Karpas-422 (cell line): ENCODE results near the gene TUBA3E. TPM values are rescaled to one million over a fixed set of nuclear protein-coding genes. Genes with fewer than 3 reads are reported as not detected.
"Not testable (repeated sequence)": the region's sequence is repeated elsewhere in the genome, so short reads cannot be mapped to it uniquely, and the experiment has no call there.

Experiments
- DNase-seq: peaks from one replicate; pipeline ENCODE4 v3.0.0-alpha.2; 2015
- H2AFZ ChIP-seq: fragments of 200-600 bp; sonication (generic); 2 replicates; pipeline ENCODE4 v1.6.1; 2014; ENCODE audit warnings: antibody characterized with exemption, low read length, mixed read lengths
- H3K27ac ChIP-seq: fragments of 200-600 bp; sonication (generic); 2 replicates; pipeline ENCODE4 v1.5.1; 2014; ENCODE audit warnings: mild to moderate bottlenecking, low read length, moderate library complexity
- H3K27me3 ChIP-seq: fragments of 200-600 bp; sonication (generic); 2 replicates; pipeline ENCODE4 v1.6.1; 2014; ENCODE audit warnings: low read length, mixed read lengths
- H3K36me3 ChIP-seq: fragments of 200-600 bp; sonication (generic); 2 replicates; pipeline ENCODE4 v1.6.1; 2014; ENCODE audit warnings: low read length, mixed read lengths; ENCODE audit not compliant: insufficient read depth
- H3K4me1 ChIP-seq: fragments of 200-600 bp; sonication (generic); 2 replicates; pipeline ENCODE4 v1.6.1; 2014; ENCODE audit warnings: mild to moderate bottlenecking, low read length, mixed read lengths
- H3K4me2 ChIP-seq: fragments of 200-600 bp; sonication (generic); 2 replicates; pipeline ENCODE4 v1.6.1; 2014; ENCODE audit warnings: low read length, low read depth, mild to moderate bottlenecking; ENCODE audit not compliant: poor library complexity, severe bottlenecking
- H3K4me3 ChIP-seq: fragments of 200-600 bp; sonication (generic); 2 replicates; pipeline ENCODE4 v1.5.1; 2014; ENCODE audit warnings: mild to moderate bottlenecking, antibody characterized with exemption, low read length, mixed read lengths
- H3K79me2 ChIP-seq: fragments of 200-600 bp; sonication (generic); 2 replicates; pipeline ENCODE4 v1.6.1; 2014; ENCODE audit warnings: mild to moderate bottlenecking, low read length, mixed read lengths
- H3K9ac ChIP-seq: fragments of 200-600 bp; sonication (generic); 2 replicates; pipeline ENCODE4 v1.6.0; 2014; ENCODE audit warnings: low read length
- H3K9me2 ChIP-seq: fragments of 200-600 bp; sonication (generic), shearing (Covaris generic); replicated peaks from 2 replicates; pipeline ENCODE4 v1.6.0; 2014; ENCODE audit warnings: mild to moderate bottlenecking, low read length, moderate library complexity; ENCODE audit not compliant: insufficient read depth
- H3K9me3 ChIP-seq: fragments of 300-700, 200-600 bp; sonication (generic); 2 replicates; pipeline ENCODE4 v1.6.1; 2014; ENCODE audit warnings: low read length, mixed read lengths
- H4K20me1 ChIP-seq: fragments of 200-600 bp; sonication (generic); 2 replicates; pipeline ENCODE4 v1.6.1; 2014; ENCODE audit warnings: mild to moderate bottlenecking, antibody characterized with exemption, low read length, low read depth; ENCODE audit not compliant: insufficient read depth
- total RNA-seq: library from RNA; depleted of rRNA; stranded (reverse); fragments of >200 nt; shearing (Covaris generic); gene quantifications from 2 replicates; pipeline ENCODE4 v1.2.3, GENCODE V29; 2014; ENCODE audit warnings: low replicate concordance; rRNA removed

TUBA3E gene
- not detected in 2 replicates for total RNA-seq

GRCh38 chr2:130198343-130198742, at the start of gene TUBA3E:
TUBA3E (minus strand) TSS chr2:130198439; CDS start chr2:130198360, 79 bp downstream.
- Histone ChIP-seq H3K27me3 (no peaks in the 10 kb centered on the region), H3K27ac (no peak within 1 kb of the TSS), H3K36me3 (no peaks in the 10 kb centered on the region), H3K4me3 (no peak within 1 kb of the TSS), H4K20me1 (no peaks in the 10 kb centered on the region), H3K4me2 (no peak within 1 kb of the TSS), H3K9me2 (no peaks in the 10 kb centered on the region), H3K79me2 (no peaks in the 10 kb centered on the region), H2AFZ (no peak within 1 kb of the TSS), H3K9me3 (no peaks in the 10 kb centered on the region), H3K9ac (no peak within 1 kb of the TSS), H3K4me1 (no peaks in the 10 kb centered on the region)
- DNase-seq: no peak

- Histone ChIP-seq H4K20me1 (no peaks in the 10 kb centered on the region), H3K9me3 (no peaks in the 10 kb centered on the region), H3K27ac (no peak overlapping the region), H3K79me2 (no peaks in the 10 kb centered on the region), H3K27me3 (no peaks in the 10 kb centered on the region), H2AFZ (no peak overlapping the region), H3K36me3 (no peaks in the 10 kb centered on the region), H3K4me2 (no peak overlapping the region), H3K4me3 (no peak overlapping the region), H3K9me2 (no peaks in the 10 kb centered on the region), H3K4me1 (no peaks in the 10 kb centered on the region), H3K9ac (no peak overlapping the region)
- DNase-seq: no peak
These were observed 48.2 kb upstream of the TUBA3E start for GRCh38 chr2:130246430-130246829.

GRCh38 chr2:130245976-130246375, 47.7 kb upstream of the TUBA3E start:
- Histone ChIP-seq H3K27ac (no peak overlapping the region), H2AFZ (no peak overlapping the region), H4K20me1 (no peaks in the 10 kb centered on the region), H3K9me3 (no peaks in the 10 kb centered on the region), H3K9ac (no peak overlapping the region), H3K79me2 (no peaks in the 10 kb centered on the region), H3K9me2 (no peaks in the 10 kb centered on the region), H3K4me3 (no peak overlapping the region), H3K4me1 (no peaks in the 10 kb centered on the region), H3K4me2 (no peak overlapping the region), H3K36me3 (no peaks in the 10 kb centered on the region), H3K27me3 (no peaks in the 10 kb centered on the region)
- no peak for DNase-seq

GRCh38 chr2:130243359-130243758, 45.1 kb upstream of the TUBA3E start:
- Histone ChIP-seq H3K36me3 (no peaks in the 10 kb centered on the region), H3K4me2 (no peak overlapping the region), H3K9me3 (no peaks in the 10 kb centered on the region), H3K4me3 (no peak overlapping the region), H3K9ac (no peak overlapping the region), H4K20me1 (no peaks in the 10 kb centered on the region), H3K79me2 (no peaks in the 10 kb centered on the region), H3K4me1 (no peaks in the 10 kb centered on the region), H2AFZ (no peak overlapping the region), H3K9me2 (no peaks in the 10 kb centered on the region), H3K27ac (no peak overlapping the region), H3K27me3 (no peaks in the 10 kb centered on the region)
- no peak for DNase-seq

GRCh38 chr2:130241041-130241707, 42.9 kb upstream of the TUBA3E start:
- Histone ChIP-seq H3K79me2 (no peaks in the 10 kb centered on the region), H3K4me1 (no peaks in the 10 kb centered on the region), H3K27me3 (no peaks in the 10 kb centered on the region), H3K4me3 (no peak overlapping the region), H3K9me2 (no peaks in the 10 kb centered on the region), H3K4me2 (no peak overlapping the region), H4K20me1 (no peaks in the 10 kb centered on the region), H3K36me3 (no peaks in the 10 kb centered on the region), H3K9me3 (no peaks in the 10 kb centered on the region), H3K9ac (no peak overlapping the region), H3K27ac (no peak overlapping the region), H2AFZ (no peak overlapping the region)
- no peak for DNase-seq

- not testable (repeated sequence) for H2AFZ ChIP-seq, H3K27me3 ChIP-seq, H3K9ac ChIP-seq, H3K9me3 ChIP-seq, DNase-seq, H3K4me3 ChIP-seq, H4K20me1 ChIP-seq, H3K4me2 ChIP-seq, H3K79me2 ChIP-seq, H3K36me3 ChIP-seq, H3K4me1 ChIP-seq, H3K27ac ChIP-seq, H3K9me2 ChIP-seq
These were observed 41.3 kb upstream of the TUBA3E start for GRCh38 chr2:130239581-130239980.

- H4K20me1 ChIP-seq, H3K9me2 ChIP-seq, H3K4me1 ChIP-seq, H2AFZ ChIP-seq, H3K4me2 ChIP-seq, H3K36me3 ChIP-seq, H3K9ac ChIP-seq, H3K4me3 ChIP-seq, H3K27ac ChIP-seq, H3K9me3 ChIP-seq, H3K27me3 ChIP-seq, H3K79me2 ChIP-seq, DNase-seq: not testable (repeated sequence)
These were observed 34.8 kb upstream of the TUBA3E start for GRCh38 chr2:130233066-130233465.

- Histone ChIP-seq H3K36me3 (no peaks in the 10 kb centered on the region), H4K20me1 (no peaks in the 10 kb centered on the region), H2AFZ (no peak overlapping the region), H3K4me1 (no peaks in the 10 kb centered on the region), H3K9me2 (no peaks in the 10 kb centered on the region), H3K27ac (no peak overlapping the region), H3K9ac (no peak overlapping the region), H3K9me3 (no peaks in the 10 kb centered on the region), H3K4me2 (no peak overlapping the region), H3K27me3 (no peaks in the 10 kb centered on the region), H3K4me3 (no peak overlapping the region), H3K79me2 (no peaks in the 10 kb centered on the region)
- no peak for DNase-seq
These were observed 33.4 kb upstream of the TUBA3E start for GRCh38 chr2:130231656-130232055.
